IMR-90 (cell line): Measurements from ENCODE around the gene ZNF888. TPM values are rescaled to one million over a fixed set of nuclear protein-coding genes. Genes with fewer than 3 reads are reported as not detected.
"Not testable (repeated sequence)": the region's sequence is repeated elsewhere in the genome, so short reads cannot be mapped to it uniquely, and the experiment has no call there.

Experiments
- ATAC-seq: fragments of 200-7000 bp; cut with Tn5 transposase; 2 replicates; pipeline ENCODE4 v1.9.1; 2020; ENCODE audit warnings: low read depth, mild to moderate bottlenecking, moderate library complexity
- BruUV-seq: library from RNA; stranded (reverse); fragments of 400-500 nt; replicated peaks from 2 replicates; lab custom pipeline; 2021; lab: Mats Ljungman, UMichigan
- CTCF ChIA-PET: fragments of 300-600 bp; formaldehyde crosslinking; extraction: SDS; loops from one replicate; lab custom pipeline; 2021; ENCODE audit warnings: antibody characterized with exemption; lab: Yijun Ruan, JAX
- POLR2A ChIA-PET: fragments of 300-600 bp; sonication (Branson Sonifier 250); formaldehyde crosslinking; loops from one replicate; lab custom pipeline; 2022; ENCODE audit warnings: antibody characterized with exemption; ENCODE audit not compliant: unreplicated experiment; lab: Charles Lee
- DNase-seq: peaks from one replicate; pipeline ENCODE4 v3.0.0; 2013
- H2AFZ ChIP-seq: replicated peaks from 2 replicates; pipeline ENCODE3; 2013; ENCODE audit warnings: low read length, mild to moderate bottlenecking; ENCODE audit not compliant: poor library complexity
- H2AK5ac ChIP-seq: 2 replicates; pipeline ENCODE4 v1.6.1; 2013; ENCODE audit warnings: low read depth, low read length, inconsistent platforms
- H2AK9ac ChIP-seq: replicated peaks from 2 replicates; pipeline ENCODE3; 2013; ENCODE audit warnings: mild to moderate bottlenecking, low read depth, low read length, moderate library complexity; ENCODE audit not compliant: poor library complexity
- H2BK120ac ChIP-seq: 2 replicates; pipeline ENCODE4 v1.6.1; 2013; ENCODE audit warnings: low read depth, low read length, inconsistent platforms
- H2BK15ac ChIP-seq: 3 replicates; pipeline ENCODE4 v1.6.1; 2013; ENCODE audit warnings: low read depth, low read length, inconsistent platforms
- H2BK20ac ChIP-seq: 2 replicates; pipeline ENCODE4 v1.6.1; 2013; ENCODE audit warnings: low read depth, mild to moderate bottlenecking, inconsistent platforms, low read length, moderate library complexity
- H2BK5ac ChIP-seq: 2 replicates; pipeline ENCODE4 v1.6.1; 2013; ENCODE audit warnings: mild to moderate bottlenecking, low read depth, low read length, inconsistent platforms; ENCODE audit not compliant: poor library complexity, severe bottlenecking
- H3K14ac ChIP-seq: replicated peaks from 2 replicates; pipeline ENCODE4 v1.6.1; 2013; ENCODE audit warnings: low read depth, low read length, inconsistent platforms
- H3K18ac ChIP-seq: 2 replicates; pipeline ENCODE4 v1.6.1; 2013; ENCODE audit warnings: low read depth, low read length, control low read depth
- H3K23ac ChIP-seq: 2 replicates; pipeline ENCODE4 v1.6.1; 2013; ENCODE audit warnings: low read depth, low read length, inconsistent platforms
- H3K27ac ChIP-seq: 2 replicates; pipeline ENCODE4 v1.5.1; 2013; ENCODE audit warnings: mild to moderate bottlenecking, control low read depth, low read length; ENCODE audit not compliant: insufficient read depth
- H3K27me3 ChIP-seq: 2 replicates; pipeline ENCODE4 v1.6.1; 2013; ENCODE audit warnings: low read length; ENCODE audit not compliant: control insufficient read depth, insufficient read depth
- H3K36me3 ChIP-seq: 2 replicates; pipeline ENCODE4 v1.6.1; 2013; ENCODE audit warnings: low read length, mixed read lengths; ENCODE audit not compliant: control insufficient read depth, insufficient read depth
- H3K4ac ChIP-seq: 2 replicates; pipeline ENCODE4 v1.6.1; 2013; ENCODE audit warnings: low read depth, low read length, inconsistent platforms
- H3K4me1 ChIP-seq: 2 replicates; pipeline ENCODE4 v1.6.1; 2013; ENCODE audit warnings: low read length, mixed read lengths; ENCODE audit not compliant: control insufficient read depth, insufficient read depth
- H3K4me2 ChIP-seq: 2 replicates; pipeline ENCODE4 v1.6.1; 2013; ENCODE audit warnings: low read depth, mild to moderate bottlenecking, control low read depth, low read length, moderate library complexity
- H3K4me3 ChIP-seq: 2 replicates; pipeline ENCODE4 v1.5.1; 2013; ENCODE audit warnings: low read depth, mild to moderate bottlenecking, control low read depth, low read length, moderate library complexity; ENCODE audit not compliant: insufficient read depth
- H3K56ac ChIP-seq: 2 replicates; pipeline ENCODE4 v1.6.1; 2013; ENCODE audit warnings: low read length, inconsistent platforms; ENCODE audit not compliant: insufficient read depth; ENCODE audit errors: extremely low read depth
- H3K79me1 ChIP-seq, 2 experiments: 2 replicates each; pipeline ENCODE4 v1.6.1; 2013; ENCODE audit warnings: low read length in 2 of 2, inconsistent platforms in 1 of 2, low read depth in 1 of 2
- H3K9ac ChIP-seq: 2 replicates; pipeline ENCODE4 v1.6.1; 2013; ENCODE audit warnings: low read depth, low read length, control low read depth
- H3K9me1 ChIP-seq: 2 replicates; pipeline ENCODE4 v1.6.1; 2013; ENCODE audit warnings: low read length, inconsistent platforms; ENCODE audit not compliant: insufficient read depth
- H3K9me3 ChIP-seq: 2 replicates; pipeline ENCODE4 v1.6.1; 2013; ENCODE audit warnings: low read length; ENCODE audit not compliant: control insufficient read depth, insufficient read depth
- H4K20me1 ChIP-seq: 2 replicates; pipeline ENCODE4 v1.6.1; 2013; ENCODE audit warnings: low read length, inconsistent platforms; ENCODE audit not compliant: insufficient read depth
- H4K5ac ChIP-seq: 2 replicates; pipeline ENCODE4 v1.6.1; 2013; ENCODE audit warnings: mild to moderate bottlenecking, low read depth, low read length, control low read depth
- H4K8ac ChIP-seq, 2 experiments: 2 replicates each; pipeline ENCODE4 v1.6.1; 2013; ENCODE audit warnings: low read depth in 2 of 2, low read length in 2 of 2, control low read depth in 1 of 2, inconsistent platforms in 1 of 2
- H4K91ac ChIP-seq: 2 replicates; pipeline ENCODE4 v1.6.1; 2013; ENCODE audit warnings: low read depth, low read length, inconsistent platforms; ENCODE audit not compliant: insufficient read depth
- WGBS, 2 experiments: methylation state at CpG; one replicate each; pipeline versions ENCODE4 v1.1.5 to v1.1.7; 2013; ENCODE audit warnings: missing lambda C conversion rate in 2 of 2; ENCODE audit not compliant: insufficient read length in 1 of 2; ENCODE audit errors: extremely low coverage in 2 of 2; 5-methylcytosine and 5-hydroxymethylcytosine counted together
- dilution Hi-C: fragments of 300-500 bp; cut with HindIII; formaldehyde crosslinking; loops from one replicate; pipeline ENCODE4 v1.14.3; 2018; ENCODE audit warnings: low sequenced_read_pairs; ENCODE audit not compliant: unreplicated experiment
- in situ Hi-C: fragments of 300-500 bp; cut with MboI; formaldehyde crosslinking; loops from 3 replicates; pipeline ENCODE4 v1.14.3; 2019; ENCODE audit warnings: low sequenced_read_pairs, inconsistent platforms, mixed read lengths
- intact Hi-C: fragments of 100-400 bp; cut with micrococcal nuclease; formaldehyde crosslinking; loops from 2 replicates; pipeline ENCODE4 v1.10.0; 2022
- polyA plus RNA-seq, 3 experiments: library from polyadenylated mRNA; depleted of rRNA; stranded (reverse); fragments of >200 nt; gene quantifications; 2 replicates each; pipeline ENCODE4 v1.2.3, GENCODE V29; 2012; ENCODE audit warnings: low replicate concordance in 1 of 3
- total RNA-seq: library from RNA; depleted of rRNA; stranded (reverse); fragments of >200 nt; gene quantifications from 2 replicates; pipeline ENCODE4 v1.2.3, GENCODE V29; 2012

ZNF888 gene
- total and polyA plus RNA-seq, 2 of the 4 experiments (the other 2 are of a cell fraction): 0.82 to 6.1 TPM

DNA sequence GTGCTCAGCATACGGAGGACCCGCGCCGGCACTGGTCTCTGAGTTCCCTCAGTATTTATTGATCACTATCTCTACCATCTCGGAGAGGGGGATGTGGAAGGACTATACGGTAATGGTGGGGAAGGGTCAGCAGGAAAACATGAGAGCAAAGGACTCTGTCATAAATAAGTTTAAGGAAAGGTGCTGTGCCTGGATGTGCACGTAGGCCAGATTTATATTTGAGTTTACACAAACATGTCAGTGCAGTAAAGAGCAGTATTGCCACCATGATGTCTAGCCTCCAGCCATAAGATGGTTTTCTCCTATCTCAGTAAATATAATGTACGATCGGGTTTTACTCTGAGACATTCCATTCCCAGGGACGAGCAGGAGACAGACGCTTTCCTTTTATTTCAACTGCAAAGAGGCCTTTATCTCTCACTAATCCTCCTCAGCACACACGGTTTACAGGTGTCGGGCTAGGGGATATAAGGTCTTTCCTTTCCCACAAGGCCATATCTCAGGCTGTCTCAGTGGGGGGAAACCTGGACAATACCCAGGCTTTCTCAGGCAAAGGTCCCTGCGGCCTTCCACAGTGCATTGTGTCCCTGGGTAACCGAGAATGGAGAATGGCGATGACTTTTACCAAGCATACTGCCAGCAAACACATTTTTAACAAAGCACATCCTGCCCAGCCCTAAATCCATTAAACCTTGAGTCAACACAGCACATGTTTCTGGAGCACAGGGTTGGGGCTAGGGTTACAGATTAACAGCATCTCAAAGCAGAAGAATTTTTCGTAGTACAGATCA lies 21.7 kb upstream of the ZNF888 start:
- H3K14ac ChIP-seq, H3K9me1 ChIP-seq, in situ Hi-C loops, H3K4me1 ChIP-seq, H4K5ac ChIP-seq, H2BK15ac ChIP-seq, CTCF ChIA-PET, H4K8ac ChIP-seq, POLR2A ChIA-PET, H3K27me3 ChIP-seq, dilution Hi-C loops, H2BK120ac ChIP-seq, H3K4me2 ChIP-seq, H3K79me1 ChIP-seq, DNase-seq, H3K23ac ChIP-seq, H3K9ac ChIP-seq, H2AK9ac ChIP-seq, H3K4ac ChIP-seq, ATAC-seq, H2AFZ ChIP-seq, H3K36me3 ChIP-seq, intact Hi-C loops, H3K18ac ChIP-seq, H2AK5ac ChIP-seq, H2BK20ac ChIP-seq, H4K91ac ChIP-seq, H3K27ac ChIP-seq, BruUV-seq, H3K56ac ChIP-seq, H3K4me3 ChIP-seq, H4K20me1 ChIP-seq, H2BK5ac ChIP-seq: not testable (repeated sequence)
- WGBS, 2 experiments: 83% methylated on average over 1 of the region's 17 CpGs; no CpG with 5 or more reads in 1 of the 2 experiments
- H3K9me3 ChIP-seq: peaks cover 22% of the 10 kb centered on the region
